GM12864 (cell line): Measurements from ENCODE around the gene TMEM238L.

Experiments used
- DNase-seq: peaks from one replicate; pipeline ENCODE4 v3.0.0-alpha.2; 2011; ENCODE audit warnings: low read depth
- H3K4me3 ChIP-seq: 2 replicates; pipeline ENCODE4 v1.5.1; 2011; ENCODE audit warnings: mild to moderate bottlenecking, low read depth, low read length, control low read depth
- TF ChIP-seq, protein P1 (sequence below): IDR thresholded peaks from 2 replicates; pipeline ENCODE4 v1.5.1; 2011; ENCODE audit warnings: low read depth, mild to moderate bottlenecking, moderate library complexity, low read length, control low read depth, inconsistent platforms; ENCODE audit errors: missing control alignments

Gene TMEM238L

DNA sequence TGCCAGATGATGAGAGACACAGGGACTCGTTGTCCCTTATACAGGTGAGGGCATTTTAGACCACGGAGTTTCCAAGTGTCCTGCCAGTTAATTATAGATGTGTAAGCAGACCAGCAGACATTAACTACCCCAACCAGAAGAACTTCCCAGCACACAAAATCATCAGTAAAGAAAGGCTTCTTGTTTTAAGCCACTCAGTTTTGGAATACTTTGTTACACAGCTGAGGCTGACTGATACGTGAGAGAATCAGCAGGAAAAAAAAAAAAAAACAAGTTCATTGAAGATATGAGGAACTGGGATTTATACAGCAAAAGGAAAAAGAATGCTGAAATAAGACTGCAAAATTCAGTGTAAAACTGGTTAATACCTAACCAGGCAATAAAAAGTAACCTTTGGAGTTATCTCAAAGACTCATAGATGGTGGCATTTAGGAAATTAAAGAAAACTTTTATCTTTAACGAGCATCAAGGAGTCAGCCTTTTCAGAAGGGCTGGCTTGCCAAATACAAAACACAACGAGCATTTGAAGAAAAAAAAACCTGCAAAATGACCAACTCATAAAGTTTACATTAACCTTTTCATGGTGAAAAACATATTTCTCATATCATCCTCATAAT lies 28.1 kb downstream of the TMEM238L start:
- TF ChIP-seq, protein P1, sequence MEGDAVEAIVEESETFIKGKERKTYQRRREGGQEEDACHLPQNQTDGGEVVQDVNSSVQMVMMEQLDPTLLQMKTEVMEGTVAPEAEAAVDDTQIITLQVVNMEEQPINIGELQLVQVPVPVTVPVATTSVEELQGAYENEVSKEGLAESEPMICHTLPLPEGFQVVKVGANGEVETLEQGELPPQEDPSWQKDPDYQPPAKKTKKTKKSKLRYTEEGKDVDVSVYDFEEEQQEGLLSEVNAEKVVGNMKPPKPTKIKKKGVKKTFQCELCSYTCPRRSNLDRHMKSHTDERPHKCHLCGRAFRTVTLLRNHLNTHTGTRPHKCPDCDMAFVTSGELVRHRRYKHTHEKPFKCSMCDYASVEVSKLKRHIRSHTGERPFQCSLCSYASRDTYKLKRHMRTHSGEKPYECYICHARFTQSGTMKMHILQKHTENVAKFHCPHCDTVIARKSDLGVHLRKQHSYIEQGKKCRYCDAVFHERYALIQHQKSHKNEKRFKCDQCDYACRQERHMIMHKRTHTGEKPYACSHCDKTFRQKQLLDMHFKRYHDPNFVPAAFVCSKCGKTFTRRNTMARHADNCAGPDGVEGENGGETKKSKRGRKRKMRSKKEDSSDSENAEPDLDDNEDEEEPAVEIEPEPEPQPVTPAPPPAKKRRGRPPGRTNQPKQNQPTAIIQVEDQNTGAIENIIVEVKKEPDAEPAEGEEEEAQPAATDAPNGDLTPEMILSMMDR, result no peak
- DNase-seq, result no peak
- no peak overlapping the region for H3K4me3 ChIP-seq

DNA sequence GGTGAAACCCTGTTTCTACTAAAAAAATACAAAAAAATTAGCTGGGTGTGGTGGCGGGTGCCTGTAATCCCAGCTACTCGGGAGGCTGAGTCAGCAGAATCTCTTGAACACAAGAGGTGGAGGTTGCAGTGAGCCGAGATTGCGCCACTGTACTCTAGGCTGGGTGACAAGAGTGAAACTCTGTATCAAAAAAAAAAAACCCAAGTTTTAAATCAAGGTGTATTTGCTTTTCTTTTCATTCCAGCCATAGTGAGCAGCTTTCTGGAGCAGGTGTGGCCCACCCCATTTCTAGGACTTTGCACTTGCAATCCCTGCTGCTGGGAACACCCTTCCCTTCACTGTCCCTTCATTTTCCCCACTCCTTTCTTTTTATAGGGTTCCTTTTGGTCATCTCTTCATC lies 28.8 kb downstream of the TMEM238L start:
- H3K4me3 ChIP-seq, result no peak overlapping the region
- TF ChIP-seq, protein P1, result no peak
- DNase-seq, result no peak

DNA sequence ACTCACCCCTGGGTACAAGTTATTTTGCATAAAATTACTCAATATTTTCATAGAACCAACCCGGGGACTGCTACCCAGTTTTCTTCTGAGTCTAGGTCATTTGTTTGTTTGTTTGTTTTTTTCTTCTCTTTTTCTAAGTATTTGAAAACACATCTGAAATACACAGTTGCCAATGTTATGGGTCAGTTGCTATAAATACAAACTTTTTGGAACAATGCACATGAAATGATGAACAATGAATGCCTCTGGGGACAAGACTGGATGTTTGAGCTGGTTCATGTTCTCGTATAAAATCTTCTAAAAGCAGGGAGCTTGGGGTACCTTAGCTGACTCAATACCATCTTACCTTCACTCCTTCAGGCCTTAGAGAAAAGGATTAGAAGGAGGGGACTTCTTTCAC lies 30.5 kb downstream of the TMEM238L start:
- TF ChIP-seq, protein P1, result no peak
- H3K4me3 ChIP-seq, result no peak overlapping the region
- no peak for DNase-seq

DNA sequence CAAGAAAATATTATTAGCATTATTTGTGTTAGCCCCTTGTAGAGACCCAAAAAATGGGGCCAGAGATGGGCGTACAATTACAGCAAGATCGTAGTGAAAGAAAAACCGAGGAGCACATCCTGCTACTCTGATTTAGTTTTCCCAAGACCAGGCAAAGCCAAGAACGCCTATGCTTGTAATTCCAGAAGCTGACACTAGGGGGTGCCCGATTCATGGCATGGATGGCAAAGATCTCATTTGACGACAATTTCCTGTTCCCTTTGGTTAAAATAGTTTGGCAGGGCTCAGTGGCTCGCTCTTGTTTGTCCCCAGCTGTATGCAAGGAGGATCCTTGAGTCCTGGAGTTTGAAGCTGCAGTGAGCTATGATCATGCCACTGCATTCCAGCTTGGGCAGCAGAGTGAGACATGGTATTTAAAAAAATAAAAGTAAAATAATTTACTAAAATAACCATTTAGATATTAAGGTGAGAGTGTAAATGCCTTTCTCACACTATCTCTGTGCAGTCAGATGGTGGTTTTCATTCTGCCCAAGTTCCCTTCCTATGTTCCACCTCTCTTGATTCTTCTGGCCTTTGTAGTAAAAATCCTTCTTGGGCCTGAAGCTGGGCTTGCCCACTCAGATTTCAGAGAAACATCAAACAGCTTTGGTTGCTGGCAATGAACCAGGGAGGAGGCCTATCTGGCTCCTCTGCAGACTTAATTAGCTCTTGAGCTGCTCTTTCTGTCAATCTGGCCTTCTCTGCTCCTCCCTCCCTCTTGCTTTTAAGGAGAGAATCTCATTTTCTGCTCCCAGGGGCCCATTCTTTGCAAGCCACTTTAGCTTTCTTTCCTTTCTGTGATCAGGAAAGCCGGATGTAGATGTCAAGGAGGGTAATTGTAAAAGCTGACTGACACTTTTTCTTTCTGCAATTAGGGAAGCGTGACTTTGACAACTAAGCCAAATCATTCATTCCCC lies 31.2 kb downstream of the TMEM238L start:
- no peak for DNase-seq
- H3K4me3 ChIP-seq, result no peak overlapping the region
- TF ChIP-seq, protein P1, result peak; percentile 91

DNA sequence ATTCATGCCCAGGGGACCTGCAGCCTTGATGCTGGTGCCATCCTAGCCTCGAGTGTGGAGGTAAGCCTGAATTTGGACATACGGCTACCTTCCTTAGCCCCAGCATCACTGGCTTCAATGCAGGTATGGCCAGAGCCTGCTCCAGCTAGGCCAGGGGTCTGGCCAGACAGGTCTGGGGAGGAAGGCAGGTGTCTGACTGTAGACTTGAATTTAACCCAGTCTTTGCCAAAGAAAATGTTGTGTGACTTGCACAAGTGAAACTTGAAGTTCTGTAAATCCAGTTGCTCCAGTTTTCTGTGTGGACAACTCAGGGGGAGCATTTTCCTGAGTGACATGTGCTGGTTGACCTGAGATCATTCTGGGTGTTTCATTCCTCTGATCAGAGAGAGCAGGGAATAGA lies 32.8 kb downstream of the TMEM238L start:
- H3K4me3 ChIP-seq, result no peak overlapping the region
- TF ChIP-seq, protein P1, result no peak

DNA sequence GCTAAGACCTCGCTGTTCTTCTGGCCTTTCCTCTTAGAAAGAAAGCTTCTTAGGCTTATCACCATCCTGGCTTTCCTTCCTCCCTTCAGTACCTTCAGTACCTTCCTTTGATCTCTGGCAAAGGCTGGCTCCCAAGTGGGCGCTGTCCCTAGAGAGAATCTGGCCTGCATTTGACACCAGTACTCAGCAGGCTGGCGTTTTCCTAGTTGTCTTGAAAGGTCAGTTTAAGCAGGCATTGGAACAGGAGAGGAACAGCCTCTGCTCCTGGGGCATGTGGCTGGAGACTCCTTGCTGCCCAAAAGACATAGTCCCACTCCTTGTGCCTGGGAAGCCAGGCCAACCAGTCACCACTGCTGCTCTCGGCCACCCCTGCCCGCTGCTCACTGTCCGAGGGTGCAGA lies 34.1 kb downstream of the TMEM238L start:
- DNase-seq, result no peak
- TF ChIP-seq, protein P1, result no peak
- H3K4me3 ChIP-seq, result no peak overlapping the region

More for the DNA sequence above, 32.8 kb downstream of the TMEM238L start:
- no peak for DNase-seq
